ENCODE results near the gene CA11.

CA11 gene

DNA sequence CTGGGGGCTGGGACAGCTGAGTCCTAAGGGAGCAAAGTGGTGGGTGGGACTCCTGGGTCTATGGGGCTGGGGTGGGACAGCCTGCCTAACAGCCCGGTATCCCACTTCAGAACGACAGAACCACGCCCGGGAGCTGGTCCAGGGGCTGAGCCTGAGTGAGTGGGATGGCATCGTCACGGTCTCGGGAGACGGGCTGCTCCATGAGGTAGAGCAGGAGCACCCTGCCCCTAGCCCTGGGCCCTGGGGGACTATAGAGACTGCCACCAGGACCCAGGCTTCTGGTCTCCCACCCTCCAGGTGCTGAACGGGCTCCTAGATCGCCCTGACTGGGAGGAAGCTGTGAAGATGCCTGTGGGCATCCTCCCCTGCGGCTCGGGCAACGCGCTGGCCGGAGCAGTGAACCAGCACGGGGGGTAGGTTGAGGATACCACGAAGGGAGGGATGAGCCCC lies 18.1 kb downstream of the CA11 start:
- DNase-seq = no peak

DNA sequence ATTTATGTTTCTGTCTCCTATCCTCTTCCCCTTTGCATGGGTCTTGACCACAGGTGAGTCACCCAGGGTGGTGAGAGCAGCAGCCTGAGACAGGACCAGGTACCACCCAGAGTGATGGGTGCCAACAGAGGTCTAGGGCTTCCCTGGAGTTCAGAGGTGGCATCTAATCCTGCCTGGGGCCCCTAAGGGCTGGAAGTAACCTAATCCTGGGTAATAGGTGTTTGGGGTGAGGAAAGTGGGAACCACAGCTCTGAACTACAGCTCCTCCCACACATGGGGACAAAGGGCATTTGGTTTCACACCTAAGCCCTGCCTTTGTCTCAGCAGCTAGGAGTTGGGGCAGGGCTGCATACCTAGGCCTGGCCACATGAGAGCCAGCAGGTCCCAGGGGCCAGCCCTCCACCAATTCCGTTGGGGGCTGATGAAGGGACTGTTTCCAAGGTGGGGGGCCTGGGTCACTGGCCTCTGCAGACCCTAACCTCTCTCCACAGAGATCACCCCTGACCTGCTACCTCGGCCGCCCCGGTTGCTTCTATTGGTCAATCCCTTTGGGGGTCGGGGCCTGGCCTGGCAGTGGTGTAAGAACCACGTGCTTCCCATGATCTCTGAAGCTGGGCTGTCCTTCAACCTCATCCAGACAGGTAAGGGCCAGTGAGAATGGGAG lies 18.7 kb downstream of the CA11 start:
- DNase-seq = no peak

DNA sequence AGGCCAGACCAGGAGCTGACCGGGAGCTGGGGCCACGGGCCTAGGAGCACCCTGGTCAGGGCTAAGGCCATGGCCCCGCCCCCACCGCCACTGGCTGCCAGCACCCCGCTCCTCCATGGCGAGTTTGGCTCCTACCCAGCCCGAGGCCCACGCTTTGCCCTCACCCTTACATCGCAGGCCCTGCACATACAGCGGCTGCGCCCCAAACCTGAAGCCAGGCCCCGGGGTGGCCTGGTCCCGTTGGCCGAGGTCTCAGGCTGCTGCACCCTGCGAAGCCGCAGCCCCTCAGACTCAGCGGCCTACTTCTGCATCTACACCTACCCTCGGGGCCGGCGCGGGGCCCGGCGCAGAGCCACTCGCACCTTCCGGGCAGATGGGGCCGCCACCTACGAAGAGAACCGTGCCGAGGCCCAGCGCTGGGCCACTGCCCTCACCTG lies 20.1 kb downstream of the CA11 start:
- DNase-seq = no peak

DNA sequence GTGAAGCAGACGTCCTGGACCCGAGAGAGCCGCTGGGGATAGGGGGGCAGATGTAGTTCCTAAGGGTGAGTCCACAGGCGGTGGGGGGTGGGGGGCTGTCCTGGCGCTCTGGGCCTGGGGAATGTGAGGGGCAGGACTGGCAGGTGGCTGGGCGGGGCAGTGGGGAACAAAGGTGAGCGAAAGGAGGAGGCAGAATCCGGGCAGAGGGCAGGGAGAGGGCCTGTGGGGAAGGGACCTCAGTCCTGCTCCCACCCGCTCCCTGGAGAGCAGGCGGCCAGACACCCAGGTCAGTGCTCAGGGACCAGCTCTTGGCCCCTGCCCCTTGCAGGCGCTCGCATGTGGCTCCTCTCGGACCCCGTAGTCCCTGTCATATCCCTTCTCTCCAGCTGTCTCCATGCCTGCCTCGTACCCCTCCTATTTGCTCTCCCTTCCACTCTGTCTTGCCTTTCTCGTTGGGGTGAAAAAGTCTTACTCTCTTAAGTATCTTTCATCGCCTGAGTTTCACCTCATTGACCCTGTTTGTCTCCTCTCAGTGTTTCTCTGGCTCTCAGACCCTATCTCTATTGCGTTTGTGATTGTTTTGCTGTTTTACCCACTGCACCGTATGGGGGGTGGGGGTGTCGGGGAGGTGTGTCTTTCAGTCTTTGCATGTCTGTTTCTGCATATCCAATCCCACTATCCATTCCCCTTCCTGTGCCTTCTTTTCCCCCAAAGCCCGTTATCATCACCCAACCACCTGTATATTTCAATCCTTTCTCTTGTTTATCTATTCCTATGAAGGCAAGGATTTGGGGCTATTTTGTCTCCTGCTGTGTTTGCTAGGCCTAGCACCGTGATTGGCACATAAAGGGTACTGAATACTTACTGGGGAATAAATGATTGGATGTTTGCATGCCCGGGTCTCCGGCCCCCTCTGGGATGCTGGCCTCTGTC lies 20.9 kb downstream of the CA11 start:
- DNase-seq = no peak

DNA sequence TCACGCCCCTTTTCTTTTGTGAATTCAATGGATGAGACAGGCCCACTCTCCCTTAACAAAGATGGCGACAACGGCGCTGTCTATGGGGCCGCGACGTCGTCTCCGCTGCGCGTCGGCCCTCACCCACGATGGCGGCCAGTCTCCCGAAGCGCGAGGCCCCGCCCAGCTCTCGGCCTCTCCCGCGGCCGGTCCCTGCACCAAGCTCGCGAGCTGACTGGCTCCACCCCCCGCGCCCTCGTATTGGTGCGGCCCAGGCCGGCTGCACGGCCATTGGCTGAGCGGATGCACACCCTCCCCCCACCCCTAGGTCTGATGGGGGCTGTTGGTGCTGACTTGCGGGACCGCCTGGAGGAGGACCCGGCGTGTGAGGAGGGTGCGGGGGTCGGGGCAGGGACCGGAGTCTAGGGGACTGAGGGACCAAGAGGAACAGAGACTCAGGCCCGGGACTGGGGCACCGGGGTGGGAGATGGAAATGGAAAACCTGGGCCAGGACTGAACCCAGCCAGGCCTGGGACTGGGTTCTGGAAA lies 21.9 kb downstream of the CA11 start:
- DNase-seq = peak; percentile 93

DNA sequence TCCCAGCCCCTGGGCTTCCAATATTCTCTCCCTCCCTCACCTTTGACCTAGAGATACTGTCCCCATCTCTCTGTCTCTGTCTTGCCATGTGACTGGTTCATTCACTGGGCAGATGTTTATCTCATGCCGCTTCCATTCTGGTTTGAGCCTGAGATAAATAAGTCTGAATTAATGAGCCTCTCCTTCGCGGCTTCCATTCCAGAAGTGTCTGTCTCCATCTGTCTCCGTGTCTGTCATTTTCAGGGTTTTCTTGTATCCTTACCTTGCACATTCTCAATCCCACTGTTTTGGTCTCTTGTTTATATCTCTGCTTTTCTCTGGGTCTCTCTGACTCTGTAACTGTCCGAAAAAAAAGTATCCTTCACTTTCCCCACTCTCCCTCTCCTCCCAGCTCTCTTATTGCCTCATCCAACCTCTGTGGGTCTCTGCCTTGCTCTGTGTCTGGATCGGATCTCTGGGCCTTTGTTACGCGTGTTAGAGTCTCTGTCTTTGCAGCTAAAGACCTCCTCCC lies 22.4 kb downstream of the CA11 start:
- peak; percentile 56 for DNase-seq

DNA sequence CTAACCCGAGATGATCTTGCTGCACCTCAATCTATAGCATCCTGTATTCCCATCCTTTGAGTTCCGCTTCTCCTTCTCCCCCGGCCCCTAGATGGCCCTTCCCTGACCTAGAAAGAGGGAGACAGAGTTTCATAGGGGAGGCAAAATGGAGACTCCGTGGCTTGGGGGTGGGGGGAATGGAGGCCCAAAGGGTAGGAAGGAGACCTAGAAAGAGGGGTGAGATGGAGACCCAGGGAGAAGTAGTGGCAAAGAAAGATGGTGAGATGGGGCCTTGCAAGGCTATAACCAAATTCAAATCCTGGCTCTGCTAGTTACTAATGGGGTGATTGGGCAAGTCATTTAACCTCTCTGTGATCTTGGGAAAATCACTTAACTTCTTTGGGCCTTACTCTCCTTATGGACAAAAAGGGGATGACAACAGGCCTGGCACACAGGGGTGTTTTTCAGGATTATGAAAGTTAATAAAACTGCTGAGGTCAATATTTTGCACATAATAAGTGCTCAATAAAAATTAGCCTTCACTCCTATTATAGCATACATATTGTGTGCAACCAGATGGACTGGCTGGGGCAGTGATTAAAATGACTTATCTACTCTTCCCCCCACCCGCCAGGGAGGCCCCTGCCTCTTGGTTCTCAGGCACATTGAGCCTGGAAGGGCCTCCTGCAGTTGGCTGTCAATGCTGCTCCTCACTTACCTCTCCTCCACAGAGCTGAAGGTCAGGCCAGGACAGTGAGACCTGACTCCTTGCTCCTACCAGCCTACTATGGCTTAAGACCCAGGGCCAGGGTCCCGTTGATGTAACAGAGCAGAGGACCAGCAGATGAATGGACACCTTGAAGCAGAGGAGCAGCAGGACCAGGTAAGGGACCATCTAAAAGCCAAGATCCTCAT lies 26.0 kb downstream of the CA11 start:
- DNase-seq = no peak

DNA sequence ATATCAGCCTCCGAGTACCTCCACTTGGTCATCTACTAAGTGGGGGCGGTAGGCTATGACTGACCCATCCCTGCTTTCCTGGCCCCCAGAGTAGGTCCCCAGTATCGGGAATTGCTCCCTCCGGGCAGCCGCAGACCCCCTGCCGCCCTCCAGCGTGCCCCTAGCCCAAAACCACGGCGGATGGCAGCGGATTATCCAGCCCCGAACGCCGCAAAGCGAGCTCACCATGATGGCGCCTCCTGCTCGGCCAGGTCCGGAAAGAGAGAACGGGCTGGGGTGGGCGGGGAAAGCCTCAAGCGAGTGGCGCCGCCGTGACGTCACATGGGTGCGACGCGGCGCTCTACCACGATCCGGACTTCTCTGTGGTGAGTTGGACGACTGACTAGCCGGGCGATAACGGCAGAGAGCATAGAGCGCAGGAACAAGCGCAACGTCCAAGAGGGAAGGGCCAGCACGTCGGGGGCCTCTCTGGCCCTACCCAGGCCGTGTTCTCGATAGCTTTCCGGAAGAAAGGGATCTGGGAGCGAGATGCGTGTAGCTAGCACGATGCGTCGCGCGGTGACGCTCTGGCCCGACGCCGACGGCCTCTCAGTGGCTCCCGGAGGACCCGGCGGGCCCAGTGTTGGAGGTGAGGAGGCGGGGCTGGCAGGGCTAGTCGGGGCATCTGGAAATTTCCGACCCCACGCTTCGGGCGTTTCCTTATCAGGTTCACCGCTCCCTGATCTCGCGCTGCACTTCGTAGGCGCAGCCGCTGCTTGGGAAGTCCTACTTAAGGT lies 26.9 kb downstream of the CA11 start, which contains the start of the genes RPL18 and SPHK2:
TSS of gene RPL18 (minus strand) at position 263 of the 776 bp plus-strand sequence. CDS start at position 228, 35 bp downstream.
TSS of gene SPHK2 (plus strand) at position 591 of the 776 bp plus-strand sequence. CDS start 1,009 bp downstream, outside the sequence.
- DNase-seq = peak; percentile 97

DNA sequence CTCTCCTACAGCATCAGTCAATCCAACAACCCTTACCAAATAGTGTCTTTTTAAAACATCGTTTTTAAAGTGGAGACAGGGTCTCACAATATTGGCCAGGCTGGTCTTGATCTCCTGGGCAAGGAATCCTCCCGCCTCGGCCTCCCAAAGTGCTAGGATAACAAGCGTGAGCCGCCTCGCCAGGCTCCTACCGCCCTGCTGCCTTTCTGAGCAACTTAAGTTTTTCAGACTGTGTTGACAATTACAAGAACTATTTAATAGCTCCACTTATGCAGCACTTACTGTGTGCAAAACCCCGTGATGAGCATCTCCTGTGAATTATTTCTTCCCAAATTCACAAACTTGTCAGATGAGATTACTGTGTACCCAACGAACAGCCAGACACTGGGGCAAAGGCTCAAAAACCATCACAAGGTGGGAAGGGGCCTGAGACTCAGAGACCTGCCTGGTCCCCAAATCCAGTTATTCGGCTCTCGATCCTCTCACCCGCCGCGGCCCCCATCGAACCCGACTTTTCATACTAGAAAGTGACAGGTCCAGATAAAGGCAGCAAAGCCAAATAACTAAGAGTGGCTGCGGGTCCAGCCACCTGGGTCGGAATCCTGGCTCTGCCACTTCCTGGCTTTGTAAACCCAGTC lies 27.6 kb downstream of the CA11 start:
- DNase-seq = no peak

DNA sequence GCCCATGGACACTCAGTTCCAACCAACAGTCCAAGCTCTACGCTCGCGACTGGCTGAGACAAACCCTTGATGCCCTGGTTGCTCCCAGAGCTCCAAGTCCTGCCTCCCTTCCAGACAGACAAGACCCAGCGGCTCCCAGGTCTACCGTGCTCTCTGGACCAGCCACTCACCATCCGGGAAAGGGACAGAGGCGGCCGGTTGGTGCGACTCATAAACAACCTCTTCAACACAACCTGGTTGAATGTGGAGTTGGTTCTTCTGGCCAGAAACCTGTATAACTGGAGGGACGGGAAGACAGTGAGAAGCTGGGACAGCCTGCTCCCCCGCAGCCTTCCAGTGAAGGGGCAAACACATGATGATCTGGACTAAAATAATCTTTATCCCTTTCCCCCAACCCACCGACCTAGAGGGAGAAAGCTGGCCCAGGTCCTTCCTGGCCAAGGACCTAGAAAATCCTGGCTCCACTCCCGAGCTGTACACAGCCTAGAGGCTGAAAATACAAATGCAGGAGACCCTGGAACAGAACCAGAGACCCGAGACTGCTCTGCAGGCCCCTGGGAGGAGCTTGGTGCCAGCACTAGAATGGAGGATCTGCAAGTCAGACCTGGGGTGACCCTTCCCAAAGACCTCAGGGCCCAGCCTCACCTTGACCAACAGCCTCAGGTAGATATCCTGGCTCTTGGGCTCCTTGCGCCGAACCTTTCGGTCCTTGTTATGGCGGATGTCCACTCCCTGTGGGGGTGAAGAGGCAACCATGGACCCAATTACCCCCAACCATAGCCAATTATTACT lies 28.6 kb downstream of the CA11 start:
- no peak for DNase-seq

DNA sequence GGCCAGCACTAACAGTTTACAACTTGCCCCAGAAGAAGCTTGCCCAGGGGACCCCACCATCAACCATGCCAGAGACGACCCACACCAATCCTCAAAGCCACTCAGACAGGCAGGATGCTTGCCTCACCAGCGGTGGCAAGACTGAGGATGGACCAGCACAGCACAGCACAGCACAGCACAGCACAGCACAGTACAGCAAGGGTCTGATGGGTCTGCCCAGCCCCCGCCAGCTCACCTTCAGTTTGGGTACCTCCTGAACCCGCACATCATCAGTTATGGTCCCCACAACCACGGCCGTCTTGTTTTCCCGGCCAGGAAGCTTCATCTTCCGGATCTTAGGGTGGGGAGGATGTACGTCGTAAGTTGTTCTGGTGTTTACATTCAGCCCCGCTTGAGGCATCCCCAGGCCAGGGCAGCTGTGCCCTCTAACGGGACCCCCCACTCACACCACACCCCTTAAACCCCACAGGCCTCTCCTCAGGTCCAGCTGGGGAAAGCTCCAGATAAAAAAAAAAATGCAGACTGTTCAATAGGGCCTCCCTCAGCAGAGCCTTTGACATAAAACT lies 29.4 kb downstream of the CA11 start:
- DNase-seq = no peak

DNA sequence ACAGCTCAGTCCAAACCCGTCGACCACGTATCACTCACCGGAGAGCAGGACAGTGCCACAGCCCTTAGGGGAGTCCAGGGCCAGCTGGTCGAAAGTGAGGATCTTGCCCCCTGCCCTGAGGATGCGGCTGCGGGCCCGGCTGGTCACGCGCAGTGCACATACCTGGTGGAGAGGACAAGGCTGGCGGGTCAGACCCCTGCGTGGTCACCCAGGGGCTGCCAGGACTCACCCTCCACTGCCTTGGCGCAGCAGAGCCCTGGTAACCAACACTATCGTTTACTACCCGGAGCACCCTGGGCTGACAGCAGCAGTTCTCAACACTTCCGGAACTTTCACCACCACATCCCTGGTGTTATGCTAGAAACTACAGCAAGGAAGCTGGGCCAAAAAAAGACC lies 29.9 kb downstream of the CA11 start:
- DNase-seq = no peak

DNA sequence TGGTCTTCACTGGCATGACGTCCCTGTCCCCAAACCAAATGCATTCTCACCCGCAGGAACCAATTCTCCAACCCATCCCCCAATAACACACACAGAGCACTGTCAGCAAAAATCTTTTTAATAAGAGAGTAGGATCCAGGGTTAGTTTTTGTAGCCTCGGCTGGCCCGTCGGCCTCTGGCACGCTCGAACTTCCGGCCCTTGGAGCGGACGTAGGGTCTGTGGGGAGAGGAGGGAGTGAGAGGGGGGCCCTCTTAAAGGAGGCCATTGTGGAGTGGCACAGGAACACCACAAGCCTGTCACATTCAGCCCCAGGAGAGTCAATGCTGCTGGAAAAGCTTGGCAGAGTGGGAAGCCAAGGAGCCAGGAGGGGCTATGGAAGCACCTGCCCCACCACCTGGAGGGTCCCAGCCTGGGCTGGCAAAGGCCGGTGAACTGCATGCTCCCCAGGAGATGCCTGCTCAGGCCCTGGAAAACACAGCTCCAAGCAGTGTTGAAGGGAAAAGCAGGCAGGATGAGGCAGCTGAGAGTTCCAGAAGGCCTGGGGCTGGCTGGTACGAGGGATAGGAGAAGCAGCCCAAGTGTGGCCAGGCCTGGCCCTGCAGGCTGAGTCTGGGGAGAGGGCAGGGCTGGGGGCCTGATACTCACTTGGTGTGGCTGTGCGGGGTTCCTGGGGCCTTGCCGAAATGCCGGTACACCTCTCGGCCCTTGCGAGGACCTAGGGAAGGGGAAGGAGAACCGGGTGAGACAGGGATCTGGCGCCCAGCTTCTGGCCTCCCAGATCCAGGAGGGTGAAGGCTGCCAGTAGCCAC lies 30.6 kb downstream of the CA11 start:
- no peak for DNase-seq

DNA sequence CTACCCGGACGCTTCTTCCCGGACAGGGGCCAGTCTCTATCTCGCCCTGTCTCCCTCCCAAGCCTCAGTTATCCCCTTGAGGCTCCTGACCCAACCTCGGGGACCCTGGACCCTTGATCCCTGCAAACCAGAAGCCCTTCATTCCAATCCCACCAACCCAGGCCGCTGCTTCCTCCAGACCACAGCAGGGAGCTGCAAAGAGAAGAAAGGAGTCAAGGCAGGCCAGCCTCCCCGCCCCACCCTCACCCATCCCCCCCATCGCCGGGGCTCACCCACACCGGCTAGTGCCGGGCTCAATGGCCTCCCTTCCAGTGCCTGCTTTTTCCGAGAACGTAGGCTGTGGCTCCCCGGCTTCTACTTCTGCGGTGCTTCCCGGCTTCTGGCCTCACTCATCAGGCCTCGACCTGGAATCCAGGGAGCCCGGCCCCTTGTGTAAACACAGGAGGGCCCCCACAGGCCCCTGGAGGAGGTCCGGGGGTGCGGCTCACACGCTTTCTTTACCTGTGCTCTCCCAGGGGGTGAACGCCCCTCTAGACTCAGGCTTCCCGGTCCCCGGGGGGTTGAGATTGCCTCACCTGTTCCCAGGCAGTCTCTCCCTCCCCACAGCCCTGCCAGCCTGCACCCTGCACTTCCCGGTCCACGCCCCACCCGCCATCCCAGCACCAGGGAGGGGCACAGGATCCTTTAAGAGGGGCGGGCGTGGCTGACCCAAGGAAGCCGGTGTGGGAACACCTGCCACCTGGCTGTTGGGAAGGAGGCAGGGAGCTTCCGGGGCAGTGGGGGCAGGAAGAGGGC lies 31.4 kb downstream of the CA11 start, which contains the start of gene FAM83E:
TSS of gene FAM83E (minus strand) at position 641 of the 795 bp plus-strand sequence. CDS start 1,704 bp downstream, outside the sequence.
- DNase-seq = no peak

DNA sequence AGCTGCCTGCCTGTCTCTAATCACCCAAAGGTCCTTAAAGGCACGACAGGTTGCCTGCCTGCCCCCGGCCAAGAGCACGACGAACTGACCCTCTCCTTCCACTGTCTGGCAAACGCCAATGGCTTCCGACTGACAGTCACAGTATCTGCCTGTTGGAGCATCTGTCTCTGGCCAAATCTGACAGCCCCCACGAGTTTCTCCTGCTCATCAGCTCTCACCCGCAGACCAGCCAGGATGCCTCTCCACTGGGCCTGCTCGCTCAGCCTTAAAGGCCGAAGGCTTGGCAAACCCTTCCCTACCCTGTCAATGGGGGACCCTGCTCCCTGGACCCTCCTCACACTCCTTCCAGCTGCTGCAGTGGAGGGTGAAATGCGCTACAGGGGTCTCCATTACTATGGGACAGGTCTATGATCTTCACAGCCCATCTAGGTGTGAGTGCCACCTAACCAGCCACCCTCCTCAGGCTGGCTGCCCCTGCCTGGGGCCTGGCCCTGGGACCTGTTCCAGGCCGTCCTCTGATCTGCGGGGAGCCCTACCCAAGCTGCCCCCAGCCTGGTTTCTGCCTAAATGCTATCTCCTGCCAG lies 32.0 kb downstream of the CA11 start:
- DNase-seq = no peak

DNA sequence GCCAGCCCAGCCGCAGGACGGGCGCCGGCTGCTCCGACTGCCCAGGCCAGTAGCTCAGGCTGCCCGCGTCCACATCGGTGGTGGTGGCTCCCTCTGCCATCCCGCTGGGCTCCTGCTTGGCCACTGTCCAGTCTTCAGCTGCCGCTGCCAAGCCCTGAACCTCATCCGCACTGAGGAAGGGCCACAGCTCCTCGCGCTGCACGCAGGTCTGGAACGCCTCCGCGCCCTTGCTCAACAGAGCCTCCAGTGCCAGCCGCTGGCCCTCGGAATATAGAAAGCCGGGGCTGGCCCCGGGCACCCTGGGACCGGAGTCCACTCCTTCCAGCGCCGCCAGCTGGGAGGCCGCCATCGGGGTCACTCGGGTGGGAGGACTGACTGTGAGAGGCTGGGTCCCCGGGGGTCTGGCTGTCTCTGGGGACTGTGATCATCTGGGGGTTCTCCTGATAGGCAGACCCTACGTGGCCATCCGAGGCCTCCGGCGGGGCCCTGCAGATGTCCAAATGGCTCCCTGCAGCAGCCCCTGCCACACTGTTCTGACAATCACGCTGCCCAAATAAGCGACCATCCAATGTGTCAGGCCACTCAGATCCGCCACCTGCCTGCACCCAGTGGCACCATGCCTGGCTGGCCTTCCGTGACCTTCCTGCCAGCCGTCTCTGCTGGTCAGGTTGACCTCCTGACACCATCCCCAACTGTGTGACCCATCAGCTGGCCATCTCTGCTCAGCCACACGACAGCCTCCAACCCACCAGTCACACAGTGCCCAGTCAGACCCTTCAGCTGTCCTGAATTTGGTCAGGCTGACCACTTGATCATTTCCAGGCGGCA lies 32.7 kb downstream of the CA11 start:
- no peak for DNase-seq

Data from NCI-H2227 treated with DMSO at 0.1 percent for 48 hours (cell line).